COLO829 (cell line): ENCODE measurements around the gene SYPL1.

ENCODE experiments used
- DNase-seq: peaks from one replicate; pipeline ENCODE4 v3.0.0; 2012; ENCODE audit warnings: low spot score

SYPL1 gene

DNA sequence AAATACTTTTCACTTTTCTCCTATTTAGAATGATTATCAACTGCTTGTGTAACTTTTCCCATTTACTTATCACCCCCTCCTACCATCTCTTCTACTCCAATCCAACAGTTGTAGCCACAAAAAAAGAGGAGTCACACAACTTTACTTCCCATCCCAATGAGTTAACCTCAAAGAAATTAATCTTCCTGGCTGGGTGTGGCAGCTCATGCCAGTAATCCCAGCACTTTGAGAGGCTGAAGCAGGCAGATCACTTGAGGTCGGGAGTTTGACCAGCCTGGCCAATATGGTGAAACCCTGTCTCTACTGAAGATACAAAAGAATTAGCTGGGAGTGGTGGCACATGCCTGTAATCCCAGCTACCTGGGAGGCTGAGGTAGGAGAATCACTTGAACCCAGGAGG, 19.9 kb downstream of the SYPL1 start:
- no peak for DNase-seq

DNA sequence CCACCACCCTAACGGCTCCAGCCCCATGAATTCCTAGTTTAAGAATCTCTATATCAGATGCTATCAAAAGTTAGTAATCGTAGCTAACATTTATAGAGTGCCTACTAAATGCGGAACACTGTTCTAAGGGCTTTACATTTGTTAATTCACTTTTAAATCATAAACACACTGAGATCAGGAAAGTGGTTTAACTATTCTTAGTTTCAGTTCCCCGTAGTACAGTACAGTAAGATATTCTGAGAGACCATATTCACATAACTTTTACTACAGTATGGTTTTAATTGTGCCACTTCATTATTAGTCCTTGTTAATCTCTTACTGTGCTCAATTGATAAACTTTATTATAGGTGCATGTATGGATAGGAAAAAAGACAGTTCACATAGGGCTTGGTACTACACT, 22.5 kb downstream of the SYPL1 start:
- no peak for DNase-seq

DNA sequence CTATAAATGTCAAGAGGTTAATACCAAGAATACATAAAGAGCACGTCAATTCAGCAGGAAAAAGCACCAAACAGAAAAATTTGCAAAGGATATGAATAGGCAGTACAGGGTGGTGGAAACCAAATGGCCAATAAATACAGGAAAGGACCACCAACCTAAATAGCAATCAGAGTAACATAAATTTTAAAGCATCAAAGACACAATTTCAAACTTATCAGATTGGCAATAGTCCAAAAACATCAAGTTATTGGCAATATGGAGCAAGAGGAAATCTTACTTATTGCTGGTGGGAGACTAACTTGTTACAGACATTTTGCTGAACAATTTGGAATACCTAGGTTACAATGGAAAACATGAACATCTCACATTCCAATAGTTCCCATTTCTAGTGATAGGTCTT, 24.1 kb downstream of the SYPL1 start:
- DNase-seq = no peak

DNA sequence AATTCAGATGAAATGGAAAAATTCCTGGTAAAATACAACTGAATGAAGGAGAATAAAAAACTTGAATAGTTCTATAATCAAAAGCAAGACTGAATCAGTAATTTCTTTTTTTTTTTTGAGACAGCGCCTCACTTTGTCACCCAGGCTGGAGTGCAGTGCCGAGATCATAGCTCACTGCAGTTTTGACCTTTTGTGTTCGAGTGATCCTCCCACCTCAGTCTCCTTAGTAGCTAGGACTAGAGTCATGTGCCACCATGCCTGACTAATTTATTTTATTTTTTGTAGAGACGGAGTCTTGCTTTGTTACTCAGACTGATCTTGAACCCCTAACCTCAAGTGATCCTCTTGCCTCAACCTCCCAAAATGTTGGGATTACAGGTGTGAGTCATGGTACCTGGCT, 26.1 kb downstream of the SYPL1 start:
- DNase-seq = no peak

DNA sequence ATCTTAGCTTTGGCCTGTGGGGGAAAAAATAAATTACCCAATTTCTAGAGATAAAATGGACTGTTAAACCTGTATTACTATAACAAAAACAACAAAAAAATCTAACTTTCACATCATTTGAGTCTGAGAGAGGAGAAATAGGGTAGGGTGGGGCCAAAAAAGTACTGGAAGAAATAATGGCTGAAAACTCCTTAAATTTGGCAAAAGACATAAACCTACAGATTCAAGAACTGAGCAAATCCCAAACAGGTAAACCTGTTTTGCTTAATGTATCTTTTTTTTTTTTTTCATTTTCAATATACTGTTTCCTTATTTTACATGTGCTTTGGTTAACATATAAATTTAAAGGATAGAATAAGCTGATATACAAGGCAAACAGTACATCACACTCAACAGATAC, 27.1 kb downstream of the SYPL1 start:
- DNase-seq = no peak

DNA sequence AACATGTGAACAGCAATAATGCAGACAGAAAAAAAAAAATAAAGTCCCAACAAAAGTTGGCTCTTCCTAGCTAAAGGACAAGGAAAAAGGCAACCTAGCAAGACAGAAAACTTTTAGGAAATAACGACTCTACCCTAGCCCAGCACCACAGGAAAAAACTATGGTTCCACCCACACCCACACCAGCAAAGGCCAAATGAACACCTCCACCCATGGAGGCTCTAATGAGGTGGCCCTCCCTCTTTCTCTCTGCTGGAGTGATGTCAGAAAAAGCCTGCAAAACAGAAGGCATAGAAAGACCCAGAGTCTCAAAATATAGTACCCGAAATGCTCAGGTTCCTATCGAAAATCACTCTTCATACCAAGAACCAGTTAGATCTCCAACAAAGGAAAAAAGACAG, 28.4 kb downstream of the SYPL1 start:
- no peak for DNase-seq

DNA sequence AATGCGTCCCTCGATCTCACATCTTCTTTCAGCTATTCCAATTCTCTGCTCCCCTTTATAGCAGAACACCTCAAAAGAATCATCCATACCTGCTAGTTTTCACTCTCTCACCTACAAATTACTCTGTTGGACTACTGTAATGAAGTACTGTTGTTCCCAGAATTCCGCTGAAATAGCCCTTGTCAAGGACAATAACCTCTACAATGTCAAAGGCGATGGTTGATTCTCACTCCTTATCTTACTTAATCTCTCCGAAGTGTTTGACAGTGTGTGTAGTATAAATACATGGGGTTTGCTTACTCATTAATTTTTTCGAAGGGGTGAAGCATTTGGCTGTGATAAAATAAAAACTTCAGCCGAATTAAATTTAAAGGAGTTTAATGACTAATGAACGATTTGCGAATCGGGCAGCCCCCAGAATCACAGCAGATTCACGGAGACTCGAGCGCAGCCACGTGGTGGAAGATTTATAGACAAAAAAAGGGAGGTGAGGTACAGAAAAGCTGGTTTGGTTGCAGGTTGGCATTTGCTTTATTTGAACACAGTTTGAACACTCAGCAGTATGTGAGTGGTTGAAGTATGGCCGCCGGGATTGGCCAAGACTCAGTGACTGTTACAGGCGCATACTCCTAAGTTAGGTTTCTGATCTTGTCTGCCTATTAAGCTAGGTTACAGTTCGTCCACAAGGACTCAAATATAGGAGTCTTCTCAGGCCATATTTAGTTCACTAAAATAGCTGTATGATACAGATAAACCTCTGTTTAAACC, 29.8 kb downstream of the SYPL1 start:
- no peak for DNase-seq

DNA sequence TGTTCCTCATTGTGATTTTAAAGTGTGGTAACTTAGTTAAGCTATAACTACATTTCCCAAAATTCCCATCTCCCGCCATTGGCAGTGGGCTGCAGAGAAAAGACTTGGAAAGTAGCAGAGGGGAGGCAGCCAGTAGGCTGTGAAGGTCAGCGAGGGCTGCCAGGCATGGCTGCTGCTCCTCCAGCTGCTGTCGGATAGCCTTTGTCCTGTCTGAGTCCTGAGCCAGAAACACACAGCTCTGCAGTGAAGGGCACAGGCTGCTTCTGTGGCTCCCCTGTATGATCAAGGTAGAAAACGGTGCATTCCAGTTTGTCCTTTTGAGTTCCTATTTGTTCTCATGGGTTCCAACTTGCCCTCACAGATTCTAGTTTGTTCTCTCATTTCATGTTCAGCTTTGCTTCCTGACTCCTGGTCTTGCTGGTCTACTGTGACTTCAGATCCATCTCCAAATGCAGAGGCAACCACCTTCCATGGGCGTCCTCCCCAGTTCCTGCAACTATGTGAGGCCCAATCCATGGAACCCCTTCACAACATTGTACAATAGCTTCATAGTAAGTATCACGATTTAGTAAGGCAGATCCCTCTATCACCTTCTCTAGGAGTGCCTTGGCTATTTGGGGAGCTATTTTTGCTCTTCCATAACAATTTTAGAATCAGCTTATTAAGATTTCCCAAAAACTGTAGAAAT, 31.7 kb downstream of the SYPL1 start:
- DNase-seq = no peak

DNA sequence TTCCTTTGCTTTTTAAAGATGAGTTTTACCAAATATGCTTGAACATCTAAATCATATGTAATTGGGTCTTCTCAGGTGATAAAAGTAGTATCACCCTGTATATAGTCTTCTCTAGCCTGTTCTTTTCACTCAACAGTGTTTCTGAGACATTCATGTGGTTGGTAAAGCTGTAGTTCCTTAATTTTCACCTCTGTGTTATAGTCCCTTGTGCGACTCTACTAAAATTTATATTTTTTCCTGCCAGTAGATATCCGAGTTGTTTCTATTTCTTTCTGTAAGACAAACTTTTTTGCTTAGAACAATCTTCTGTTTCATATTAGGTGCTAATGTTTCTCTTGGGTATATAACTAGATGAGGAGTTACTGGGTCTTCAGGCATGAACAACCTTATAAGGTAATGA, 35.6 kb downstream of the SYPL1 start:
- no peak for DNase-seq

DNA sequence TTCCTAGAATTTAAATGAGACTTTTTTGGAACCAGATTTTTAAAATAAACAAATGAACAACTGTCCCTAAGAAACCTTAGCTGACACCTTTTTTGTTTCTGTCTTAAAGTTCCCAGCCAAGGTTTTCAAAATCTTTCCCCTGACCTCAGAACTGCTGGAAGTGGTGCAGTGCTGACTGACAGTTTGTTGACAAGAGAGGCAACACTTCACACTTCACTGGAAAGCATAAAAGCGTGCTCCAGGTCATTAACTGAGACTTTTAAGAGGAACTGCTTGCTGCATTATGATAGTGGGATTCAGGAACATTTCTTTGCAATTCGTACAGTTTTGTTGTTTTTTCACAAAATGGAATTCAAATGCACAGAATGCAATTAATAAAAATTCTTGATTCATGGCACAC, 36.2 kb downstream of the SYPL1 start:
- no peak for DNase-seq

DNA sequence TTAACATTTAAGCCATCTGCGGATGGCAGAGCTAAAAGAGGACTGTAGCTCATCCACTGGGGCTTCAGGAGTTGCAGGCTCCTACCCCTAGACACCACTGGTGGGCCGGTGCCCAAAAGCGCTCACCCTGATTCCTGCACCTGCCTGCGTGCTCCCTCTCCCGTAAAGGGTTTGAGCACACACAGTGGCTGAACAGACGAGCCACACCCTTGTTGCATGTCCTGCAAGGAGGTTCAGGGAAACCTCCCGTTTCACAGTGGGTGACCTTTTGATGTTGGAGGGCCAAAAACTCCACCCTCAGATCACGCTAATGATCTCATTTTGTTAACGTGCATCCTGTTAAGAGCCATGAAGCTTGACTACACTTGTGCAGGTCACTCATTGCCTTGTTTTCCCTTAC, 37.9 kb downstream of the SYPL1 start:
- DNase-seq = no peak

DNA sequence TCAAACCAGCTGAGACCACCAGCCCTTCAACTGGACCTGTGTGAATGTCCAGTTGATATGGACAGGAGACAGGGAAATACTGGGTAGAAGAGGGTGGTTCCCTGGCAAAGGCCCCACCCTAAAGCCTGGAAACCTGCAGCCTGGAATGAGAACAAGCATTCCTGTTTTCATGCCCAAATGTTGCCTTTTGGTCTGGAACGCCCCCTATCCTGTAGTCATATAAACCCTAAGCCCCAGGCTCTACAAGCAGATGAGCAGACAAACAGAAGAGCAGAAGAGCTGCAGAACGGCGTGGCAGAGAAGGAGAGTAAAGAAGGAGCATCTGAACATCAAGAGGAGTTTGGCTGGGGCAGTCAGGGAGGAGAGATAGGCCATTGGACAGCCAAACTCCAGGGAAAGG, 38.4 kb downstream of the SYPL1 start:
- DNase-seq = no peak

DNA sequence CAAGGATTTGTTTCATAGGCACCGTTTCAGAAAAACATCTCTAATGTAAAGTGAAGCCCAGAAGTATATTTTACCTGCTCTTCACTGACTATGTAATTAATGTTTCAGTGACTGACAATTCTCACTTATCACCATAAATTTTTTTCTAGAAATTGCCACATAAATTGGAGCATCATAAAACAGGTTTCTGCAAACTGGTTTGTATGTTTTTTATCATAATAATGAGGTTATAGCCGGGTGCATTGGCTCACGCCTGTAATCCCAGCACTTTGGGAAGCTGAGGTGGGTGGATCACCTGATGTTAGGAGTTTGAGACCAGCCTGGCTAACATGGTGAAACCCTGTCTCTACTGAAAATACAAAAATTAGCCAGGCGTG, 39.4 kb downstream of the SYPL1 start:
- DNase-seq = no peak

DNA sequence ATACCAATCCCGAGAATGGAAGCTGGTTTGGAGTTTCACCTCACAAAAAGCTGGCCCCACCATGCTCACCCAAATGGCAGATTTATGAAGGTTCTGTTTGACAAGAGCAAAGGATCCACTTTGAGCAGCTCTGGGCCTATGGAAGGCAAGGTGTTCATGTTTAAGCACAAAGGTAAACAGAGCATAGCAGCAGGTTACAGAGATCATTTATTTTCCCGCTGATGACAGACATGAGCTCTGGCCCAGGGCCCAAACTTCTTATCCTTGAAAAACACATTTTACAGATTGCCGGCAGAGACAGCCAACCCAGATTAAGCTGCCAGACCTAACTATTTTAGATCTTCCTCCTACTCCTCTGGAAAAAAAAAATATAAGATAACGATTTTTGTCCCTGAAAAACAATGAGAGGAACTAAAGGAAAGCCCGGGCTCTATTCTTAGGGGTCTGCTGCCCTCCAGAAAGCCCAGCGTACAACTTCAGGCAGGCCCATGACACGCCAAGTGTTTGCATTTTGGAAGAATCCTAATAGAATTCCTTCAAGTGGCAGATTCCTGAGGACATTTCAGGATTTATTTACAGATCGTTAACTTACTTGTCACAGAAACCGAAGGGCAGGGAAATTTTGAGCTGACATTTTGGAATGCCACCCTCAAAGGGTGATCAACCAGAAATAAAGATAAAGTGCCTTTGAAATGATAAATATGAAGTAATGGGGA, 40.0 kb downstream of the SYPL1 start:
- DNase-seq = no peak

DNA sequence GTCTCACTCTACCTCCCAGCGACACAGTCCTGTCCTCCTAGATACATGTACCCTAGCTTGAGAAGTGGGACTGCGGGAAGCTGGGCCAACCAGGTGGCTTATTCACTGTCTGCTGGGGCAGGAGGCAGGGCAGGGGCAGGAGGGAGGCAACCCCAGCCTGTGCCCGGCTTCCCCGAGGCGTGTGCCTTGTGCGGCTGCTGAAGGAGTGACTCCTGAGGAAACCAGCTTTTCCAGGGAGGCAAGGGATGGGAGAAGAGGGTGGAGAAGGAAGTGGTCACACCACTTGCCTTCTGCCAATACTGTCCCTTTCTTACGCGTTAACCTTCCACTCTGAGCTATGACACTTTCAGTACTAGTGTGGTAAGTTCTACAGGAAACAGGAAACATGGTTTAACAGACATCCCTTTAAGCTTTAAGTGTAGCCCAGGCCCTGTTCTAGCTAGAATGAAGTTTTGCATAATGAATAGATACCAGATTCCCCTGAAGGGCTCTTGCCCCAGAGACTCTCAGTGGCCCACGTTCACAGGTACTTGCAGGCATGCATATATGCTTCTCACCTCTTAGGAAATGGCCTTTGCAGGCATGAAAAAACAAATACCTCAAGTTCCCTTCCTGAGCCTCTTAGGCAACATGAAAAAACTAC, 40.6 kb downstream of the SYPL1 start:
- DNase-seq = peak; percentile 38

DNA sequence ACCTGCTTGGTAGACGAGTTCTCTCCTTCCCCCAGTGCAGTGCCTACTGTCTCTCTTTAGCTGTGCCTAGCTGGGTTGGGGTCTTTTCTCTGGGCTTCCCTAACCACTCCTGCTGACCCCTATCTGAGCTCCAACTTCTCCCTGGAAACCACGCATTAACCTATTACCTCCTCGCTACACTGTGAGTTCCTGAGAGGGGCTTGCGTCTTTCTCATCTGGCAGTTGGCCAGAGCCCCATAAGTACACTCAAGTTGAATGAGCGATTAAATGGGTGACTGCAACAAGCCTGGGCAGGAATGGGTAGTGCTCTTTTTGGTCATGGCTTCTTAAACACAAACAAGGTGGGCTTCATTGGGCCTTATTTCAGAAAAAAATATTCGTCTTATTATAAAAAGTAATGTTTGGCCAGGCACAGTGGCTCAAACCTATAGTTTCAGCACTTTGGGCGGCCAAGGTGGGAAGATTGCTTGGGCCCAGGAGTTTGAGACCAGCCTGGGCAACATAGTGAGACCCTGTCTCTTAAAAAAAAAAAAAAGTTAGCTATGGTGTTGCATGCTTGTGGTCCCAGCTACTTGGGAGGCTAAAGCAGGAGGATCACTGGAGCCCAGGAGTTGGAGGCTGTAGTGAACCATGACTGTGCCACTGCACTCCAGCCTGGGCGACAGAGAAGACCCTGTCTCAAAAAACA, 41.4 kb downstream of the SYPL1 start:
- DNase-seq = no peak

DNA sequence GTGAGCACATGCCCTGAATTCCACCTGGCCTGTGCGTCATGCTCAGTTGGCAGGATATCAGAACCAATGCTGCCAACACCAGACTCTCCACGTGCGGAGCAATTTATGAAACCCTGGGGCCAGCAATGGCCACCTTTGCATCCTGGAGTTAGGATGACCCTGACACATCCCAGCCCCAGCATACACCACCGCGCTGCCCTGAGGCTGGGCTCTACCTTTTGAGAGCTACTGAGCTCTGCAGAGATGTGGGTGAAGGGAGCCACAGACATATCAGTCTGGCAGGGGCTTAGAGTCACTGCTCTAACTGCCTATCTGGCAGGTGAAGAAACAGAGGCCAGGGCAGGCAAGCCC, 41.9 kb downstream of the SYPL1 start:
- DNase-seq = no peak

DNA sequence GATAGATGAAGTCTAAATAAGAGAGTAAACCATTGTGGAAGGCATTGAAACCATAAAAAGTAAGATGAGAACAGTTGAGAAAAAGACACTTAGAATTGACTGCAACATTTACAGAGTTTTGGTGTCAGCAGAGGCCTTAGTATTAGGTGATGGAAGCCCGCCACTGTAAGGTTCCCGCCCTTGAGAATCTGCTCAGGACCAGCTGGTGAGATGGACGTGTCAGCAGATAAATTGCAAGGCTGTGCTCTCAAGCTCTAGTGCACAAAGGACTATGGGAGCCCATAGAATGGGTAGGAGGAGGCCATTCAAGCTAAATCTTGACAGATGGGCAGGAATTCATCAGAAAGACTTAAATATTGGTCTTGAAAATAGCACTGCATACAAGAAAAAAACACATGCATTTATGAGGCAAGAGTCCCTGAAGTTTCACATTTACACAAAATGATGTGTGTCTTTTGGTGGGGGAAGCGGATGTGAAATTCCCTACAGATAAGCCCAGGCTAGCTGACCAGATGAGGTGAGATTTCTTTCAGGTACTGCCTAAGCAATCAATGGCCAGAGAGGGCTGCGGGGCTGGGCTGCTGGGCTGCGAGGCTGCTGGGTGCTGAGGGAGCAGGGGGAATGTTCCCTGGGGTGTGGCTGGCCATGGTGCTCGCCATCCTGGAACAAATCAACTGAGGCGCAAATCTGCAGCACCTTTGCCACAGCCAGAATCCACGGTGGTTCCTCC, 42.5 kb downstream of the SYPL1 start:
- no peak for DNase-seq

DNA sequence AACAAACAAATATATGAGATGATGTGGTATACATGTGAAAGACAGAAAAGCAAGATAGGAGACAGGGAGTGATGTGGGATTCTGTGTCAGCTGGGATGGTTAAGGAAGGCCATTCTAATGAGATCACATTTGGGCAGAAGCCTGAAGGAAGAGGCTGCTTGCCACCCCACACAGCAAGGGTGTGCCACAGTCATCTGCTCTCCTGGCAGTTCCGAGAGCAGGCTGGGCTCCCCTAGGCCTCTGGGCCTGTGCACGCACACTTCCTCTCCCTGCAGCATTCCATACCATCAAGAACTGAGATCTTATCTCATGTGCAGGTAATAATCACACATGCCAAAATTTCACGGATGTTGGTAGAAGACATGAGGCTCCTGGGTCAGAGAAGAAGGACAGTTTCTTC, 43.1 kb downstream of the SYPL1 start:
- no peak for DNase-seq

DNA sequence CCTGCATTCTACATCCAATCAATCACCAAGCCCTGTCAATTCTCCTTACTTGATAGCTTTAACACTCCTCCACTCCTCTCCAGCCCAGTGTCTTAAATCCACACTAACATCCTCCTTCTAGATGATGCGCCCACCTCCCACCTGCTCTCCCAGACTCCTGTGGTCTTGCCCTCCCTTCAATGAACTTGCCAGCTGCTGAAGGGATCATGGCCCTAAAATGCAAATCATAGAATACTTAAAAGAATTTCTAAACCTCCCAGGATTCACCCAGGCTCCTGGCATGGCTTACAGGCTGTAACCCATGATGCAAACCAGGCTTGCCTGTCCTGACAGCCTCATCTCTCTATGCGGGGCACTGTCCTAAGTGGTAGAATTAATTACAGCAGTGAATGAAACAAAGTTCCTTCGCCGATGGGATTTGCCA, 43.6 kb downstream of the SYPL1 start:
- no peak for DNase-seq

DNA sequence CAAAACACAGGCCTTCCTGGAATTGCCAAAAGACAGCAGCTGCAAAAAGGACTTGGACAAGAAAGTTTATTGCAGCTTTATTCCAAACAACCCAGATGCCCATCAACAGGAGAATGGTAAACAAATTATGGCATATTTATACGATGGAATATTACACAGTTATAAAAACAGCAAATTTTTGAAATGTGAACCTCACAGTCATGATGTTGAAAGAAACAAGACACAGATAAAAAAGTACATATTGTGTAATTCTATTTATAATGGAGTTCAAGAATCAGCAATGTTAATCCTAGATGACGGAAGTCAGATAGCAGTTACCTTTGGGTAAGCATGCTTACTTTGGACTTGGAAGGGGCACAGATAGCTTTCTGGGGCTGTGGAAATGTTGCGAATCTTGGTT, 44.4 kb downstream of the SYPL1 start:
- DNase-seq = no peak
